Astrocyte (in vitro differentiated cells and primary cell): ENCODE results near the gene SLC4A3.

Source experiments
- CTCF ChIP-seq: IDR thresholded peaks from 2 replicates; pipeline ENCODE4 v1.5.1; 2011; ENCODE audit warnings: low read depth, mild to moderate bottlenecking, inconsistent platforms, low read length, moderate library complexity; ENCODE audit not compliant: insufficient read depth
- EZH2 ChIP-seq: IDR thresholded peaks from 2 replicates; pipeline ENCODE4 v1.6.1; 2012; ENCODE audit warnings: mild to moderate bottlenecking, low read length, inconsistent platforms; ENCODE audit not compliant: insufficient read depth

- TF ChIP-seq CTCF: no peak
- TF ChIP-seq EZH2: no peak
Measured at GRCh38 chr2:219658196-219658846, 30.9 kb downstream of the SLC4A3 start.
